BE2C (cell line): ENCODE data around the gene IL1RAPL2.

Experiments used
- DNase-seq: peaks from one replicate; pipeline ENCODE4 v3.0.0-alpha.2; 2020
- H3K27me3 ChIP-seq: fragments of 250-450 bp; sonication (Bioruptor Pico); 2 replicates; pipeline ENCODE4 v1.5.1; 2020; ENCODE audit warnings: mild to moderate bottlenecking
- H3K36me3 ChIP-seq: fragments of 250-450 bp; sonication (Bioruptor Pico); 2 replicates; pipeline ENCODE4 v1.5.1; 2020; ENCODE audit warnings: mild to moderate bottlenecking
- H3K4me1 ChIP-seq: fragments of 250-450 bp; sonication (Bioruptor Pico); 2 replicates; pipeline ENCODE4 v1.5.1; 2020
- H3K4me3 ChIP-seq: 2 replicates; pipeline ENCODE4 v1.5.1; 2011; ENCODE audit warnings: low read depth, low read length
- H3K9me3 ChIP-seq: fragments of 250-450 bp; sonication (Bioruptor Pico); 2 replicates; pipeline ENCODE4 v1.5.1; 2020
- CTCF ChIP-seq: IDR thresholded peaks from 2 replicates; pipeline ENCODE4 v1.5.1; 2012; ENCODE audit warnings: mild to moderate bottlenecking, low read depth, low read length

The IL1RAPL2 gene

DNA sequence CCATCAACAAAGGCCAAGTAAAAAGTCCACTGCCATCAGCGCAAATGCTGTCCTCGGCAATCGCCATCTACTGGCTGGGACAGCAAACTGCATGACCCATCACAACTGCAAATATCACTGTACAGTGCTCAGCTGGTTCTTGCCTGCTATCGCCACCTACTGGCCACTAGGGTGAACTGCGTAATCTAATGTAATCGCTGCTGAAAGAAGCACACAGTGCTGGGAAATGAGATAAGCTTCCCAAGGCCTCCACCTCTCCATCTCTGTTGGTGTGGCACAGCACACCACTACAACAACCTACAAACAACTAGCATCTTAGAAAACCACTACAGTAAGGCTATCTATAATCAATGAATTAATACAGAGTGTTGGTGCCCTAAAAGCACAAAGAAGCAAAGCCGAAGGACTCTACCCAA, 356.2 kb downstream of the IL1RAPL2 start:
- H3K4me3 ChIP-seq: no peak overlapping the region
- no peaks in the 10 kb centered on the region for H3K4me1 ChIP-seq
- H3K9me3 ChIP-seq: no peaks in the 10 kb centered on the region
- DNase-seq: peak; percentile 60
- peak; percentile 94 for TF ChIP-seq CTCF
- H3K27me3 ChIP-seq: no peaks in the 10 kb centered on the region
- no peaks in the 10 kb centered on the region for H3K36me3 ChIP-seq

- no peak overlapping the region for H3K4me3 ChIP-seq
- TF ChIP-seq CTCF: no peak
These were observed 363.3 kb downstream of the IL1RAPL2 start for GRCh38 chrX:104929324-104929723.

DNA sequence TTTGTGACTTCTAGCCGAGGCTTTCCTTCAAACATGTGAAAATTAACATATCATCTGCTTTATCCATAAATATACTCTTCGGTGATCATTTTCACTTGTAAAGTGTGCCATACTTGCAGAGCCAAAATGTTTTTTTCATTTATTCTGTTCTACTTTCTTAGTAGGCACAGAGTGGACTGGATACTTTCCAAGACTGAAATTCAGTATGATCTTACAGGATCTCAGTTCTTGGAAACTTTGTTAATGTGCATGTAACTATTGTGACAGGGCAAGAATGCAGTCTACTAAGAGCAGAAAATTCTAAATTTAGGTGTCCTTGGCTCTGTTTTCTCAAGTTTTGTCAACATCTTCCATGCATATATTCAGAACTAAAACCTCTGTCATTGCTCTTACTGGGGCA, 369.6 kb downstream of the IL1RAPL2 start:
- H3K4me3 ChIP-seq: no peak overlapping the region
- H3K36me3 ChIP-seq: no peaks in the 10 kb centered on the region
- no peaks in the 10 kb centered on the region for H3K4me1 ChIP-seq
- TF ChIP-seq CTCF: no peak
- no peak for DNase-seq
- H3K9me3 ChIP-seq: no peaks in the 10 kb centered on the region
- no peaks in the 10 kb centered on the region for H3K27me3 ChIP-seq

More at GRCh38 chrX:104929324-104929723, 363.3 kb downstream of the IL1RAPL2 start:
- Histone ChIP-seq H3K4me1 (no peaks in the 10 kb centered on the region), H3K27me3 (no peaks in the 10 kb centered on the region), H3K9me3 (no peaks in the 10 kb centered on the region), H3K36me3 (no peaks in the 10 kb centered on the region)
- no peak for DNase-seq

DNA sequence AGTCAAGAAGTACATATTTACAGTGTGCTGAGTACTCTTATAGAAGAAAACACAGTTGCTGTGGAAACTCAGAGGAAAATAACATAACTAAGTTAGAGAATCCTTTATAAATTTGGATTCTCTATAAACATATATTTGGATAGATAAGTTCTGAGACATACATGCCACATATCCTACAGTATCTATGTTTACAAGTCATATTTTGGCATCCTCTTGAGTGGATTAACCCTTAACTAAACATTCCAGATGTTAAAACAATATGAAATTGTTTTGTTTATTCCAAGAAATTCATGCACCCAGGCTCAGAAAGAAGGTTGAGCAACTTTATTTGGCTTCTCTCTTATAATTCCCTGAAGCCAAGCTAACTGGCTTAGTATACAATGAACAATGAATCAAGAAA, 387.3 kb downstream of the IL1RAPL2 start:
- Histone ChIP-seq H3K9me3 (no peaks in the 10 kb centered on the region), H3K4me3 (no peak overlapping the region), H3K4me1 (no peaks in the 10 kb centered on the region), H3K36me3 (no peaks in the 10 kb centered on the region), H3K27me3 (no peaks in the 10 kb centered on the region)
- no peak for DNase-seq
- no peak for TF ChIP-seq CTCF

- no peaks in the 10 kb centered on the region for H3K4me1 ChIP-seq
- TF ChIP-seq CTCF: no peak
- no peak overlapping the region for H3K4me3 ChIP-seq
- no peaks in the 10 kb centered on the region for H3K9me3 ChIP-seq
- DNase-seq: no peak
- no peaks in the 10 kb centered on the region for H3K36me3 ChIP-seq
- H3K27me3 ChIP-seq: no peaks in the 10 kb centered on the region
These were observed 395.9 kb downstream of the IL1RAPL2 start for GRCh38 chrX:104961926-104962325.

- Histone ChIP-seq H3K27me3 (no peaks in the 10 kb centered on the region), H3K36me3 (no peaks in the 10 kb centered on the region), H3K4me1 (no peaks in the 10 kb centered on the region), H3K4me3 (no peak overlapping the region), H3K9me3 (no peaks in the 10 kb centered on the region)
- no peak for DNase-seq
- no peak for TF ChIP-seq CTCF
These were observed 402.2 kb downstream of the IL1RAPL2 start for GRCh38 chrX:104968241-104968640.
